K562 (cell line): ENCODE measurements around the gene CCDC90B. TPM values are rescaled to one million over a fixed set of nuclear protein-coding genes. Genes with fewer than 3 reads are reported as not detected.

Experiments used
- ATAC-seq: fragments of 200-7000 bp; cut with Tn5 transposase; 3 replicates; pipeline ENCODE4 v1.9.1; 2020; ENCODE audit warnings: moderate library complexity
- BruUV-seq: library from RNA; stranded (reverse); fragments of 400-500 nt; replicated peaks from 2 replicates; lab custom pipeline; 2021; lab: Mats Ljungman, UMichigan
- CTCF ChIA-PET: fragments of 300-600 bp; formaldehyde crosslinking; extraction: SDS; loops from one replicate; lab custom pipeline; 2021; ENCODE audit warnings: low intra/inter-chr PET ratio; lab: Yijun Ruan, JAX
- POLR2A ChIA-PET: fragments of 300-600, 350-650 bp; sonication (Branson Sonifier 250); formaldehyde crosslinking; extraction: SDS; loops from one replicate; lab custom pipeline; 2021; ENCODE audit warnings: antibody characterized with exemption, inconsistent platforms; lab: Yijun Ruan, JAX
- DNase-seq, 4 experiments: peaks; one replicate each; pipeline versions ENCODE4 v3.0.0 to v3.0.0-alpha.2; 2011 to 2018; ENCODE audit warnings: low spot score in 3 of 4, mixed read lengths in 3 of 4; ENCODE audit errors: extremely low read depth in 1 of 4
- FAIRE-seq: peaks from 2 replicates; lab custom pipeline; 2011; peaks lifted over from hg19 to GRCh38; lab: Jason Lieb, UNC
- H2AFZ ChIP-seq: 2 replicates; pipeline ENCODE4 v1.6.0; 2011; ENCODE audit warnings: low read depth, low read length, control low read depth, inconsistent platforms
- H3K27ac ChIP-seq: fragments of 200-600 bp; 3 replicates; pipeline ENCODE4 v1.8.0; 2011; ENCODE audit warnings: low read depth, mild to moderate bottlenecking, control low read depth, inconsistent platforms, low read length, moderate library complexity, mixed read lengths; ENCODE audit errors: extremely low read depth
- H3K27me3 ChIP-seq, 2 experiments: fragments of 300-600 bp in 1 of 2; 2 replicates in 1 of 2; 3 replicates in 1 of 2; pipeline versions ENCODE4 v1.6.0 to v1.8.0; 2011; ENCODE audit warnings: inconsistent platforms in 2 of 2, low read length in 2 of 2, mild to moderate bottlenecking in 1 of 2, mixed read lengths in 1 of 2, moderate library complexity in 1 of 2; ENCODE audit not compliant: control insufficient read depth in 2 of 2, insufficient read depth in 2 of 2
- H3K36me3 ChIP-seq: fragments of 300-600 bp; 3 replicates; pipeline ENCODE4 v1.8.0; 2011; ENCODE audit warnings: mild to moderate bottlenecking, low read length, inconsistent platforms; ENCODE audit not compliant: control insufficient read depth, insufficient read depth
- H3K4me1 ChIP-seq, 2 experiments: fragments of 200-600 bp in 1 of 2; replicated peaks in 1 of 2; 2 replicates in 1 of 2; 3 replicates in 1 of 2; pipeline versions ENCODE4 v1.5.1 to v1.8.0; 2011; ENCODE audit warnings: inconsistent platforms in 2 of 2, low read length in 2 of 2, mild to moderate bottlenecking in 1 of 2, mixed read lengths in 1 of 2, moderate library complexity in 1 of 2; ENCODE audit not compliant: control insufficient read depth in 2 of 2, insufficient read depth in 2 of 2
- H3K4me2 ChIP-seq: 2 replicates; pipeline ENCODE4 v1.6.1; 2011; ENCODE audit warnings: low read length, control low read depth, inconsistent platforms, mixed read lengths; ENCODE audit not compliant: insufficient read depth
- H3K4me3 ChIP-seq: fragments of 200-600 bp; sonication (generic), shearing (Covaris generic); 2 replicates; pipeline ENCODE4 v1.5.1; 2016; ENCODE audit warnings: control low read depth, inconsistent platforms
- H3K79me2 ChIP-seq: fragments of 200-600 bp; 3 replicates; pipeline ENCODE4 v1.8.0; 2011; ENCODE audit warnings: low read length, inconsistent platforms; ENCODE audit not compliant: control insufficient read depth, insufficient read depth
- H3K9ac ChIP-seq, 2 experiments: 2 replicates each; pipeline versions ENCODE4 v1.6.0 to v1.6.1; 2011; ENCODE audit warnings: low read depth in 2 of 2, low read length in 2 of 2, control low read depth in 1 of 2, inconsistent platforms in 1 of 2, mild to moderate bottlenecking in 1 of 2, mixed read lengths in 1 of 2; ENCODE audit not compliant: insufficient read depth in 1 of 2
- H3K9me1 ChIP-seq: one replicate; pipeline ENCODE4 v1.6.0; 2011; ENCODE audit warnings: inconsistent platforms, mild to moderate bottlenecking, low read length, moderate library complexity; ENCODE audit not compliant: control insufficient read depth, insufficient read depth
- H3K9me3 ChIP-seq: replicated peaks from 2 replicates; pipeline ENCODE4 v1.5.1; 2011; ENCODE audit warnings: low read depth, low read length, inconsistent platforms; ENCODE audit not compliant: control insufficient read depth, insufficient read depth
- H4K20me1 ChIP-seq: replicated peaks from 2 replicates; pipeline ENCODE4 v1.6.1; 2011; ENCODE audit warnings: low read length, inconsistent platforms, mixed read lengths; ENCODE audit not compliant: control insufficient read depth, insufficient read depth
- GABPB1 ChIP-seq: sonication (generic); formaldehyde crosslinking; IDR thresholded peaks from 2 replicates; pipeline ENCODE4 v1.8.0; 2022; ENCODE audit warnings: mild to moderate bottlenecking, missing genetic modification reagents
- KDM5B ChIP-seq: fragments of 200-600 bp; sonication (generic); IDR thresholded peaks from 2 replicates; pipeline ENCODE4 v1.6.1; 2012; ENCODE audit warnings: low read depth, mild to moderate bottlenecking, moderate library complexity, low read length, control low read depth, inconsistent platforms; ENCODE audit not compliant: insufficient replicate concordance
- NFYB ChIP-seq: IDR thresholded peaks from 2 replicates; pipeline ENCODE4 v1.6.1; 2011; ENCODE audit warnings: mild to moderate bottlenecking, moderate library complexity; ENCODE audit not compliant: insufficient read length; ENCODE audit errors: extremely low read depth
- POLR2A ChIP-seq: fragments of 450-650 bp; conservative IDR thresholded peaks from 2 replicates; pipeline ENCODE4 v1.6.1; 2016
- RERE ChIP-seq: sonication (generic); formaldehyde crosslinking; IDR thresholded peaks from 2 replicates; pipeline ENCODE4 v1.8.0; 2023; ENCODE audit warnings: missing genetic modification reagents, mild to moderate bottlenecking, borderline replicate concordance
- ZKSCAN8 ChIP-seq: fragments of 200-800 bp; sonication (Bioruptor generic); IDR thresholded peaks from 2 replicates; pipeline ENCODE4 v1.6.1; 2016; ENCODE audit warnings: missing genetic modification characterization, missing compliant biosample characterization
- ZNF140 ChIP-seq: fragments of 250-450 bp; sonication (Bioruptor Pico); IDR thresholded peaks from 2 replicates; pipeline ENCODE4 v1.8.0; 2021; ENCODE audit warnings: moderate library complexity, mild to moderate bottlenecking, inconsistent platforms
- ZNF449 ChIP-seq: fragments of 250-450 bp; sonication (Bioruptor Pico); IDR thresholded peaks from 2 replicates; pipeline ENCODE4 v1.8.0; 2022; ENCODE audit warnings: moderate library complexity, mild to moderate bottlenecking, inconsistent platforms
- ZNF518B ChIP-seq: fragments of 250-450 bp; sonication (Bioruptor Pico); IDR thresholded peaks from 2 replicates; pipeline ENCODE4 v1.5.0; 2021; ENCODE audit warnings: mild to moderate bottlenecking, moderate library complexity
- ZNF655 ChIP-seq: fragments of 250-450 bp; sonication (Bioruptor Pico); IDR thresholded peaks from 2 replicates; pipeline ENCODE4 v1.5.0; 2021
- in situ Hi-C: fragments of 300-500 bp; cut with MboI; formaldehyde crosslinking; loops from 4 replicates; pipeline ENCODE4 v1.15.0; 2018; ENCODE audit warnings: inconsistent platforms, mixed read lengths
- intact Hi-C: fragments of 100-400 bp; cut with micrococcal nuclease; formaldehyde crosslinking; loops from 2 replicates; pipeline ENCODE4 v1.14.2; 2022
- polyA plus RNA-seq, 8 experiments: library from polyadenylated mRNA; depleted of rRNA in 4 of 8; stranded (reverse) in 5 of 8; unstranded in 3 of 8; fragments of >200 nt; fragmentation: Nextera tagmentation in 2 of 8; fragmentation: Illumina TruSeq in 1 of 8; extraction: Ambion mirVana in 2 of 8; extraction: Trizol in 1 of 8; gene quantifications; 2 replicates each; pipeline versions ENCODE4 v1.2.1 to v1.2.3, GENCODE V29; 2011 to 2014; ENCODE audit warnings: inconsistent platforms in 1 of 8, missing spikeins in 1 of 8
- total RNA-seq, 7 experiments: library from RNA; depleted of rRNA in 6 of 7; stranded (reverse); fragments of >200 nt in 6 of 7; fragmentation: Illumina TruSeq in 2 of 7; extraction: Trizol in 2 of 7; gene quantifications; 2 replicates each; pipeline versions ENCODE4 v1.2.1 to v1.2.3, GENCODE V29; 2011 to 2021; ENCODE audit warnings: low replicate concordance in 1 of 7

The CCDC90B gene
- total and polyA plus RNA-seq, 9 of the 15 experiments (the other 6 are each of a cell fraction or from before 2014, with no cell fraction given): 26.6 to 63.6 (median 51.8) TPM

GRCh38 chr11:83272627-83273026 is 13.5 kb downstream of the CCDC90B start:
- no peak overlapping the region for H2AFZ ChIP-seq
- no peak for DNase-seq
- H3K9me1 ChIP-seq: no peaks in the 10 kb centered on the region
- intact Hi-C loops: no loop called here
- no peak for FAIRE-seq
- peaks cover 37% of the 10 kb centered on the region; the same call in 1 of the 3 replicates for H3K36me3 ChIP-seq
- no peak overlapping the region for H3K27ac ChIP-seq
- no peak overlapping the region for H3K4me2 ChIP-seq
- H3K4me3 ChIP-seq: no peak overlapping the region
- ChIA-PET CTCF (no interaction called here), POLR2A (no interaction called here)
- no peak for ATAC-seq
- no peaks in the 10 kb centered on the region for H3K4me1 ChIP-seq
- H3K9me3 ChIP-seq: no peaks in the 10 kb centered on the region
- in situ Hi-C loops: no loop called here
- H4K20me1 ChIP-seq: no peaks in the 10 kb centered on the region
- no peaks in the 10 kb centered on the region for H3K79me2 ChIP-seq
- BruUV-seq: no TSS peak
- no peaks in the 10 kb centered on the region for H3K27me3 ChIP-seq
- H3K9ac ChIP-seq: no peak overlapping the region
- TF ChIP-seq ZKSCAN8 (CRISPR knock-in tag) (no peak), ZNF655 (CRISPR knock-in tag) (no peak), RERE (CRISPR knock-in tag) (no peak), POLR2A (no peak), GABPB1 (no peak), ZNF449 (no peak), KDM5B (no peak), ZNF140 (no peak), NFYB (no peak), ZNF518B (CRISPR knock-in tag) (no peak)
